GM18909 (cell line): ENCODE results near the gene VAV3.

Experiments used
- ATAC-seq: cut with Tn5 transposase; IDR thresholded peaks from one replicate; pipeline ENCODE4 v1.9.1; 2021; ENCODE audit warnings: mild to moderate bottlenecking; ENCODE audit not compliant: unreplicated experiment, poor library complexity

Gene VAV3

GRCh38 chr1:107692580-107693345, 272.2 kb downstream of the VAV3 start:
- no peak for ATAC-seq

DNA sequence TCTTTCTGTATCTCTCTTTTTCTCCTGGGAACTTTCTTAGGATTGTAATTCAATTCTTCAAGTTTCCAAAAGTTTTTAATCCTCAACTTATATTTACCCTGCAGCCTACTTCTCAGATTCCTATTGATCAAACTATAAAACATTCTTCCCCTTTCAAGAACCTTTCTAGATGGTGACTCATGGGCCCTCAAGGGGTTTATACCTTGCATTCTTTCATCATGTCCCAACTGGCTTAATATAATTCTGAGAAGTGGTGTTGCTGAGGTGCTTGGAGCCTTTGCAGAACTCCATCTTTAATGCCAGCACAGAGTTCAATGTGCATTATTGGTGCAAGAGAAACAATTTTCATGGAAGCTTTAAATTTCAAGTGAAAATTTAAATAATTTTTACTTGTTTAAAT, 273.4 kb downstream of the VAV3 start:
- ATAC-seq, result no peak

DNA sequence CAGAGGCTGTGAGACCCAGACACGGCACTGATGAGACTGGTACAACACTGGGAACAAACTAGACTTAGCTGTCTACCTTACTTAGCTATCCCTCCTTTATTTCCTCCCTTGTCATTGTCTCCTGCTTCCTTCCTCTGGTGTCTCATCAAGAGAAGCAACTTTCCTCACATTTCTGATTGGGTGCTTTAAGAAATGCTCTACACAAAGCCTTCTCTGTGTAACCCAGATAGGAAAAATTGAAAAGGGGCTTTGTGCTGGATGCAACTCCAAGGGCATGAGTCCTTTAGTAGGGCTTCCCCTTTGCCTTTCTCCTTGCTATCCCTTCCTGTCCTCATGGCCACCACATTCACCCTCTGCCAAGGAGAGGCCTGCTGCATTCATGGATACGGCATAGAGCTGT, 274.5 kb downstream of the VAV3 start:
- ATAC-seq, result no peak

DNA sequence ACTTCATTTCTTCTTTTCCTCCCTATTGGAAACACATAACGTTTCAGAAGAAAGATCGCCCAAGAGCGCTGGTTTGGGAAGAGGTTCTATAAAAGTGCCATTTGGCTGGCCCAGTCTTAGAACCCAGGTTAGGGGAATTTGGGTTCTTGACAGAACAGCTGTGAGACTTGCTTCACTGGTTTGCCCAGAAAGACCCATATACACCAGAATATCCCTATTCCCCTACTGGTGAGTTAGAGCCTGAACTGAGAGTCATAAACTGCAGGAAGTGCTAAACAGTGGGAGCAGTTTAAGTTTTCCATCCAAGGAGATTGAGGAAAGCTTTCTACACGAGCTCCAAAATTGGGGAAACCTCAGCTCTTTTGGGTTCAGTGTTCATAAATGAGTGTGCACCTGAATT, 275.2 kb downstream of the VAV3 start:
- no peak for ATAC-seq

DNA sequence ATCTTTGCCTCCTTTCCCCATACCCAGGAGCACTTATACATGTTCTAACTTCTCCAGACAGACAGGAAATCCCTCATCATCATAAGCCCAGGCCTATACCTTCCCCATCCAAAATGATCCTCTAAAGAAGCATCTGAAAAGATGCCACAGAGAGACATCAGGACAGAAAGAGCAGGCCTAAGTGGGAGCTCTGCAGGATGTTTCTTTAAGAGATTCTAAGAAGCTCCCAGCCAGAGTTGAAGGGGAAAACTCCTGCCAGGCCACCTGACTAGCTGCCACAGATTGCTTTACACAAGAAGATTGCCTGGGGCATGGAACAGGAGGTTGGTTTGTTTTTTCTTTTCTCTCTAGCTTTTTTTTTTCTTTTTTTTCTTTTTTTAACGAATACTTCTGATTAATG, 275.8 kb downstream of the VAV3 start:
- no peak for ATAC-seq

- no peak for ATAC-seq
Measured at GRCh38 chr1:107687849-107688753, 276.9 kb downstream of the VAV3 start.

GRCh38 chr1:107683683-107684082, 281.3 kb downstream of the VAV3 start:
- no peak for ATAC-seq

- ATAC-seq, result no peak
Measured at GRCh38 chr1:107683191-107683657, 281.8 kb downstream of the VAV3 start.

GRCh38 chr1:107682467-107682866, 282.5 kb downstream of the VAV3 start:
- no peak for ATAC-seq

- no peak for ATAC-seq
Measured at GRCh38 chr1:107681001-107681479, 283.9 kb downstream of the VAV3 start.

DNA sequence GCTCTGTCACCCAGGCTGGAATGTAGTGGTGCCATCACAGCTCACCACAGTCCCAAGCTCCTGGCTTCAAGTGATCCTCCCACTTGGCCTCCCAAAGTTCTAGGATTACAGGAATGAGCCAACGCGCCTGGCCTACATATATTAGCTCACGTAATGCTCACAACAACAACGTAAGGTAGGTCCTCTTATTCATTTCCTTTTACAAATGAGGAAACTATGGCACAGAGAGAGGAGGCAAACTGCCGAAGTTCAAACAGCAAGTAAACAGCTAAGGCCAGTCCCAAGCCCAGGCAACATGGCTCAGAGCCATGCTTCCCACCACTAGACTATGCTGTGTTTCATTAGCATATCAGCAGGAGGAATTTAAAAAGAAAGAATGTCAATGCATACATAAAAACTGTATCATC, 284.4 kb downstream of the VAV3 start:
- no peak for ATAC-seq

GRCh38 chr1:107679411-107679953, 285.5 kb downstream of the VAV3 start:
- ATAC-seq, result no peak

GRCh38 chr1:107678993-107679392, 286.0 kb downstream of the VAV3 start:
- ATAC-seq, result no peak

DNA sequence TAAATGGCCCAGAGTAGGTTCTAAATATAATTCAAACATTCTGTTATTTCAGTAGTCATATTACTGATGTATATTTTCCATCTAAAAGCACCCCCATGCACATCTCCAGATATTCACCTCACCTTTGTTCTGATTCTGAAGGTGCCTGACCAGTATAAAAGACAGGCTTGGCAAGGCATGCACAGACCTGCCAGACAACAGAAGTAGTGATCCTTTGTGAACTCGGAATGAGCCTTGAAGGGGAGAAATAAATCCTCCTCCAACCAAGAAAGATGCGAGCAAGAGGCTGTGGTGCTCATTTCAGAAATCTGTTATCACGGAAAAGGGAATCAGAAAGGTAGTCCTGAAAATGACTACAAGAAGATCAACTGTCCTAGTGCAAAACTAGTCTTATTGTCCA, 287.3 kb downstream of the VAV3 start:
- no peak for ATAC-seq

- no peak for ATAC-seq
Measured at GRCh38 chr1:107674486-107674885, 290.5 kb downstream of the VAV3 start.

DNA sequence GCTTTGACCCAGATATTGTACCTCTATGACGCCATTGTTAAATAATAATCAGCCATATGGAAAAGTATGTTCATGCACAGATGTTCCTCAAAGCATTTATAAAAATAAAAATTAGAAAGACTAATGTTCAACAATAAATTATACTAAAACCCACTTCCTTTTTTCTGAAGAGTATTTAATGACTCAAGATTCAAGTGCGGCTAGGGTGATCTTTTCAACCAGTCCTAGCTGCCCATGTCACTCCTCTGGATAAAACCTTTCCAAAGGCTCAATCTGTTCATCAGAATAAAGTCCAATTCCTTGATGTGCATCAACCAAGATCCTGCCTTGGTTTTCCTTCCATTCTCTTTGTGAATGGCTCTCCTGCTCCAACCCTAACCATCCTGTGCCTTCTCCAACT, 292.0 kb downstream of the VAV3 start:
- no peak for ATAC-seq

- no peak for ATAC-seq
Measured at GRCh38 chr1:107670397-107671040, 294.5 kb downstream of the VAV3 start.

GRCh38 chr1:107669996-107670395, 295.0 kb downstream of the VAV3 start:
- ATAC-seq, result no peak

- ATAC-seq, result no peak
Measured at GRCh38 chr1:107668762-107669161, 296.2 kb downstream of the VAV3 start.

DNA sequence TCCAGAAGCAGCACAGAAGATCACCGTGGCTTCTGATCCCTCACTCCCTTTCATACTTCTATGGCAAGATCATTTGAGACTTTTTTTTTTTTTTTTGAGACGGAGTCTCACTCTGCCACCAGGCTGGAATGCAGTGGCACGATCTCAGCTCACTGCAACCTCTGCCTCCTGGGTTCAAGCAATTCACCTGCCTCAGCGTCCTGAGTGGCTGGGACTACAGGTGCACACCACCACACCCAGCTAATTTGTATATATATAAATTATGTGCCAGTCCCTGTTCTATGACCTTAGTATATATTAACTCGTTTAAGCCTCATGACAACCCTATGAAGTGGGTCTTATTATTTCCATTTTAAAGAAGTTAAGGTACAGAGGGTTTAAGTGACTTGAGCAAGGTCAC, 298.5 kb downstream of the VAV3 start:
- no peak for ATAC-seq
